GM23338 (cell line): Measurements from ENCODE around the gene DROSHA. TPM values are rescaled to one million over a fixed set of nuclear protein-coding genes. Genes with fewer than 3 reads are reported as not detected.

Experiments
- ATAC-seq: fragments of 200-7000 bp; cut with Tn5 transposase; 3 replicates; pipeline ENCODE4 v1.9.1; 2020
- DNase-seq: peaks from one replicate; pipeline ENCODE4 v3.0.0-alpha.2; 2015; ENCODE audit warnings: low spot score
- H2AFZ ChIP-seq: fragments of 200-600 bp; sonication (generic); 2 replicates; pipeline ENCODE4 v1.8.0; 2016; ENCODE audit warnings: antibody characterized with exemption, mild to moderate bottlenecking, moderate library complexity
- H3F3A ChIP-seq: fragments of 200-600 bp; sonication (generic); replicated peaks from 2 replicates; pipeline ENCODE4 v1.8.0; 2017; ENCODE audit warnings: antibody characterized with exemption, mixed run types, low read depth
- H3K27ac ChIP-seq: fragments of 200-600 bp; sonication (generic); 2 replicates; pipeline ENCODE4 v1.6.1; 2016; ENCODE audit warnings: low read depth
- H3K27me3 ChIP-seq: fragments of 200-600 bp; sonication (generic); 2 replicates; pipeline ENCODE4 v1.8.0; 2016; ENCODE audit warnings: mild to moderate bottlenecking, mixed run types, moderate library complexity; ENCODE audit not compliant: insufficient read depth
- H3K36me3 ChIP-seq: fragments of 200-600 bp; sonication (generic); 2 replicates; pipeline ENCODE4 v1.8.0; 2016; ENCODE audit warnings: mild to moderate bottlenecking; ENCODE audit not compliant: insufficient read depth
- H3K4me1 ChIP-seq: fragments of 200-600 bp; sonication (generic); 2 replicates; pipeline ENCODE4 v1.8.0; 2016; ENCODE audit warnings: mild to moderate bottlenecking, moderate library complexity; ENCODE audit not compliant: insufficient read depth
- H3K4me2 ChIP-seq: fragments of 200-600 bp; sonication (generic); 2 replicates; pipeline ENCODE4 v1.7.1; 2017; ENCODE audit warnings: mixed run types
- H3K4me3 ChIP-seq: fragments of 200-600 bp; sonication (generic); 2 replicates; pipeline ENCODE4 v1.6.1; 2016; ENCODE audit warnings: mixed run types
- H3K79me2 ChIP-seq: fragments of 200-600 bp; sonication (generic); replicated peaks from 2 replicates; pipeline ENCODE4 v1.8.0; 2017; ENCODE audit warnings: mild to moderate bottlenecking; ENCODE audit not compliant: insufficient read depth
- H3K9me2 ChIP-seq: fragments of 200-600 bp; sonication (generic); 2 replicates; pipeline ENCODE4 v1.8.0; 2017; ENCODE audit not compliant: insufficient read depth
- H4K20me1 ChIP-seq: fragments of 200-600 bp; sonication (generic); replicated peaks from 2 replicates; pipeline ENCODE4 v1.8.0; 2017; ENCODE audit warnings: mild to moderate bottlenecking; ENCODE audit not compliant: insufficient read depth
- H3K27ac Mint-ChIP-seq: 2 replicates; pipeline ENCODE4 v1.8.0; 2020; ENCODE audit warnings: inconsistent platforms, mild to moderate bottlenecking, moderate library complexity, mixed read lengths
- H3K27me3 Mint-ChIP-seq: 3 replicates; pipeline ENCODE4 v1.8.0; 2022; ENCODE audit warnings: low read depth, mild to moderate bottlenecking, moderate library complexity, mixed read lengths, inconsistent platforms; ENCODE audit not compliant: insufficient read depth, poor library complexity
- H3K36me3 Mint-ChIP-seq: 3 replicates; pipeline ENCODE4 v1.8.0; 2021; ENCODE audit warnings: low read depth, mild to moderate bottlenecking, inconsistent platforms, moderate library complexity, mixed read lengths
- H3K4me1 Mint-ChIP-seq: 3 replicates; pipeline ENCODE4 v1.8.0; 2020; ENCODE audit warnings: mild to moderate bottlenecking, inconsistent platforms, mixed read lengths
- H3K4me3 Mint-ChIP-seq: 3 replicates; pipeline ENCODE4 v1.8.0; 2021; ENCODE audit warnings: moderate library complexity, mild to moderate bottlenecking, inconsistent platforms, mixed read lengths
- H3K9me3 Mint-ChIP-seq: 3 replicates; pipeline ENCODE4 v1.8.0; 2020; ENCODE audit warnings: moderate library complexity, mild to moderate bottlenecking, inconsistent platforms, mixed read lengths
- CREB1 ChIP-seq: fragments of 250-450 bp; sonication (Bioruptor Pico); IDR thresholded peaks from 2 replicates; pipeline ENCODE4 v1.5.0; 2020; ENCODE audit warnings: low read depth, mild to moderate bottlenecking, moderate library complexity
- NANOG ChIP-seq: IDR thresholded peaks from 2 replicates; pipeline ENCODE4 v1.6.1; 2016; ENCODE audit warnings: antibody characterized with exemption, borderline replicate concordance
- POLR2AphosphoS5 ChIP-seq: IDR thresholded peaks from 2 replicates; pipeline ENCODE4 v1.6.1; 2016; ENCODE audit warnings: antibody characterized with exemption, low read depth
- ZNF114 ChIP-seq: fragments of 250-450 bp; sonication (Bioruptor Pico); IDR thresholded peaks from 2 replicates; pipeline ENCODE4 v1.5.0; 2020; ENCODE audit warnings: mild to moderate bottlenecking, moderate library complexity
- ZNF462 ChIP-seq: fragments of 250-450 bp; sonication (Bioruptor Pico); IDR thresholded peaks from 2 replicates; pipeline ENCODE4 v1.5.0; 2020; ENCODE audit warnings: mild to moderate bottlenecking, moderate library complexity
- polyA plus RNA-seq: library from polyadenylated mRNA; unstranded; fragments of >200 nt; fragmentation: Nextera tagmentation; extraction: Ambion mirVana; gene quantifications from 2 replicates; pipeline ENCODE4 v1.2.1, GENCODE V29; 2016
- total RNA-seq: library from RNA; depleted of rRNA; stranded (reverse); fragments of >200 nt; shearing (Covaris generic); gene quantifications from 2 replicates; pipeline ENCODE4 v1.2.3, GENCODE V29; 2014
- TF ChIP-seq, protein P1 (sequence below), 2 experiments: fragments of 200-600 bp in 1 of 2; sonication (generic) in 1 of 2; conservative IDR thresholded peaks; 2 replicates each; pipeline versions ENCODE4 v1.5.1 to v1.6.1; 2016 to 2017; ENCODE audit warnings: antibody characterized with exemption in 2 of 2, low read depth in 2 of 2, mild to moderate bottlenecking in 2 of 2, moderate library complexity in 1 of 2

Gene DROSHA
- total and polyA plus RNA-seq, 2 experiments from 2014 or later, result 70.6 to 87.8 TPM

GRCh38 chr5:31378136-31378535 lies 153.8 kb downstream of the DROSHA start (continued):
- no peak for TF ChIP-seq ZNF462 (CRISPR knock-in tag)

- Histone ChIP-seq H3K36me3 (no peaks in the 10 kb centered on the region), H3F3A (no peaks in the 10 kb centered on the region), H3K4me1 (peaks cover 9% of the 10 kb centered on the region; the same call in 1 of the 2 replicates), H3K27ac (no peak overlapping the region), H3K9me2 (no peaks in the 10 kb centered on the region), H3K79me2 (no peaks in the 10 kb centered on the region), H3K27me3 (no peaks in the 10 kb centered on the region), H2AFZ (peak overlapping the region; percentile 56), H4K20me1 (no peaks in the 10 kb centered on the region), H3K4me2 (no peak overlapping the region), H3K4me3 (no peak overlapping the region)
- DNase-seq (no peak), ATAC-seq (no peak)
- H3K36me3 Mint-ChIP-seq, result no peaks in the 10 kb centered on the region
- H3K4me3 Mint-ChIP-seq, result no peak overlapping the region
- H3K4me1 Mint-ChIP-seq, result peaks cover 15% of the 10 kb centered on the region
- no peak overlapping the region for H3K27ac Mint-ChIP-seq
- H3K27me3 Mint-ChIP-seq, result peaks cover 7% of the 10 kb centered on the region
- no peaks in the 10 kb centered on the region for H3K9me3 Mint-ChIP-seq
- TF ChIP-seq POLR2AphosphoS5 (no peak), NANOG (no peak), CREB1 (CRISPR knock-in tag) (no peak), ZNF462 (CRISPR knock-in tag) (no peak), ZNF114 (CRISPR knock-in tag) (no peak)
- TF ChIP-seq, protein P1, sequence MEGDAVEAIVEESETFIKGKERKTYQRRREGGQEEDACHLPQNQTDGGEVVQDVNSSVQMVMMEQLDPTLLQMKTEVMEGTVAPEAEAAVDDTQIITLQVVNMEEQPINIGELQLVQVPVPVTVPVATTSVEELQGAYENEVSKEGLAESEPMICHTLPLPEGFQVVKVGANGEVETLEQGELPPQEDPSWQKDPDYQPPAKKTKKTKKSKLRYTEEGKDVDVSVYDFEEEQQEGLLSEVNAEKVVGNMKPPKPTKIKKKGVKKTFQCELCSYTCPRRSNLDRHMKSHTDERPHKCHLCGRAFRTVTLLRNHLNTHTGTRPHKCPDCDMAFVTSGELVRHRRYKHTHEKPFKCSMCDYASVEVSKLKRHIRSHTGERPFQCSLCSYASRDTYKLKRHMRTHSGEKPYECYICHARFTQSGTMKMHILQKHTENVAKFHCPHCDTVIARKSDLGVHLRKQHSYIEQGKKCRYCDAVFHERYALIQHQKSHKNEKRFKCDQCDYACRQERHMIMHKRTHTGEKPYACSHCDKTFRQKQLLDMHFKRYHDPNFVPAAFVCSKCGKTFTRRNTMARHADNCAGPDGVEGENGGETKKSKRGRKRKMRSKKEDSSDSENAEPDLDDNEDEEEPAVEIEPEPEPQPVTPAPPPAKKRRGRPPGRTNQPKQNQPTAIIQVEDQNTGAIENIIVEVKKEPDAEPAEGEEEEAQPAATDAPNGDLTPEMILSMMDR (conservative IDR thresholded peaks at IDR 0.05; ENCODE audit: low read depth in 2 of 2), result no peak
Observed at GRCh38 chr5:31377274-31377946, 154.5 kb downstream of the DROSHA start.
